GM19043 (cell line): ENCODE results near the gene MED22.
"Not testable (repeated sequence)": the region's sequence is repeated elsewhere in the genome, so short reads cannot be mapped to it uniquely, and the experiment has no call there.

Experiments used
- ATAC-seq: cut with Tn5 transposase; IDR thresholded peaks from one replicate; pipeline ENCODE4 v1.9.1; 2021; ENCODE audit warnings: low read depth; ENCODE audit not compliant: unreplicated experiment

MED22 gene

DNA sequence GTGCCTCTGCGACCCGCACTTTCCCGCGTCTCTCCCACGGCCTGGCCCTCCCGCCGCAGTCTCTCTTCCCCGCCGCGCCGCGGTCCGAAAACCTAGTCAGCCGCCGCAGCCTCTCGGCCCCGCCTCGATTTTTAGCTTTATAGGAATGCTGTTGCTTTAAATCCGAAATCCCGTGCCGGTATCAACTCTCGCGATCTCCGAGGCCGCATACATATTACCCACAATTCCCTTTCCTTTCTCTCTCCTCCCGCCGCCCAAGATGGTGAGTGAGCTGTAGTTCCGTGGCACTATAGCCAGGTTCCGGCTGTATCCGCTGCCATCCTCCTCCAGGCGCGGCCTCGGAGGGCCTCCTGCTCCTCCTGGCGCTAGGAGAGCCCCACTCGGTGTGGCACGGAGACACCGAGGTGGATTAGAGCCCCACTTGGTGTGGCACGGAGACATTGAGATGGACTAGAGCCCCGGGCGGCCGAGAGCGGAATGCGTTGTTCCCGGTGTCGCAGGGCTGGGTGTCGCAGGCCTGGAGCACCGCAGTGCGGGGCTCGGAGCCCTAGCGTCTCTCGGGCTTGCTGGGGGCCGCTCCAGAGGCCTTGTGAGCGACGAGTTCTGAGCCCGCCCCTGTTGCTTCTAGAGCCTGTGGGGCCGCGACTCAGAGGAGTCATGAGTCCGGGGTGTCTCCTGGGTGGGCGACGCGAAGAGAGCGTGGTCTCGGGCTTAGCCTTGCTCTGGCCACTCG is at the start of gene MED22, which contains the start of gene RPL7A:
MED22 (minus strand) TSS at position 147 of the 733 bp plus-strand sequence. CDS start 1,469 bp downstream, outside the sequence.
RPL7A (plus strand) TSS at position 234 of the 733 bp plus-strand sequence; CDS start at position 260, 26 bp downstream.
- peak; percentile 52 for ATAC-seq

DNA sequence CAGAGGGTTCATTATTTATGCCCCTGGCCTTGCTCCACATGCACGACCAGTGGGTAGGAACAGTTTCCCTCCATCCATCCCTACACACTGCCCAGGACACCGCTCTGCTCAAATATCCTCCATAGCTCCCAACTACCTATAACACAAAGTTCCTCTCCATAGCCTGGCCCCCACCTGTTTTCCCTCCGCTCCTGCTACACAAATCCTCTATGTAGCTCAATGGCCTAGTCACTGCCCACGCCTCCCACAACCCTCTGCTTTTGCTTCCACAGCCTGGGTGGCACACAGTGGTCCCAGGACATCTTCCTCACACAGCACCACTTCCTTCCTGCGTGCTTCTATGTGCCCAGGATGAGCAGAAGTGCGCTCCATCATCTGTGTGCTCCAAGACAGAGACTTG is 49.4 kb upstream of the MED22 start:
- ATAC-seq, result no peak

DNA sequence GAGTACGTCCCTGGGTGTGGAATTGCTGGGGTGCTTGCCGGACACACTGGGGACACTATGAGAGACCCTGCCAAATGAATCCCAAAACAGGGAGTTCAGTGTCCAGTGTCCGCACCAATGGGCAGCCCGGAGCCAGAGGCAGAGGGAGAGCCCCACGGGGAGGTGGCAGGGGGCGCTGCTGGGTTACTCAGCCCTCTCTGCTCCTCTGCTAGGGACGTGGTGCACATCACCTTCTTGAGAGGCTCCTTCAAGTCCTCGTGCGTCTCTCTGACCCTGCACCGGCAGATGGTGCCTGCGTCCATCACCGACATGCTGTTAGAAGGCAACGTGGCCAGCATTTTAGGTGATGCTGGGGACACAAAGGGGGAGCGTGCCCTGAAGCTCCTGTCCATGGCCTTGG is 49.0 kb upstream of the MED22 start:
- ATAC-seq, result no peak

GRCh38 chr9:133394687-133395271 is 46.8 kb upstream of the MED22 start:
- ATAC-seq, result no peak

DNA sequence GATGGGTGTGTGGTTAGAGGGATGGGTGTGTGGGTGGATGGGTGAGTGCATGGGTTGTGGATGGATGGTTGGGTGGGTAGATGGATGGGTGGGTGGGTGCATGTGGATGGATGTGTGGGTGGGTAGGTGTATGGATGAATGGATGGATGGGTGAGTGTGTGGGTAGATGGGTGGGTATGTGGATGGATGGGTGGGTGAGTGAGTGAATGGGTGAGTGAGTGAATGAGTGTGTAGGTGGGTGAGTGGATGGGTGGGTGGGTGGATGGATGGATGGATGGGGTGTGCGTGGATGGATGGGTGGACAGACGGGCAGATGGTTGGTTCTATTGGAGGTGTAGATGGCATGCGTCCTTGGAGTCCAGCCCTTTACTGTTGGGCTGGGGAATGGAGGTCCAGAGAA is 45.5 kb upstream of the MED22 start:
- no peak for ATAC-seq

DNA sequence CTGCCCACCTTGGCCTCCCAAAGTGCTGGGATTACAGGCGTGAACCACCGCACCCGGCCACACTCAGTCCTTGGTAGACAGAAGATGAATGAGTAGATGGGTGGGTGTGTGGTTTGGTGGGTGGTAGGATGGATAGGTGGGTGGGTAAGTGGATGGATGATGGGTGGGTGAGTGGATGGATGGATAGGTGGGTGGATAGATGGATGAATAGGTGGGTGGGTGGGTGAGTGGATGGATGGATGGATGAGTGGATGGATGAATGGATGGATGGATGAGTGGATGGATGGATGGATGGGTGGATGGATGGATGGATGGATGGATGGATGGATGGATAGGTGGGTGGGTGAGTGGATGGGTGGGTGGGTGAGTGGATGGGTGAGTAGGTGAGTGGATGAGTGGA is 44.4 kb upstream of the MED22 start:
- ATAC-seq, result not testable (repeated sequence)

- ATAC-seq, result not testable (repeated sequence)
Measured at GRCh38 chr9:133391449-133391848, 43.5 kb upstream of the MED22 start.

DNA sequence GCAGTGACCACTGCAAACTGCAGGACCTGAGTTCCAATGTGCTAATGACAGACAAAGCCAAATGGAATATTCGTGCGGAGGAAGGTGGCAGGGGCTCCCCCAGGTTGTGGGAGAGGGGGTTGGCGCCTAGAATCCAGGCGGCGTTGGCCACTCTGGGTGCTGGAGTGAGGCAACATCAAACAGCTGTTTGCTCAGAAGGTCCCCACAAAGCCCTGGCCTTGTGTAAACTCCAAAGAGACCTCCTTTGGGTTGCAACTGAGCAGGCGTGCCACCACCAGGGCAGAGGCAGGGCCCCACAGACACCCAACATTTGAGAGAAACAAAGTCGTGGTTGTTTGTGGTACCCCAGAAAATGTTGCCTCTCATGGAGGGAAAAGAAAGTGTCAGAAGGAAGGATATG is 42.8 kb upstream of the MED22 start:
- no peak for ATAC-seq

- ATAC-seq, result no peak
Measured at GRCh38 chr9:133389562-133389961, 41.6 kb upstream of the MED22 start.

- ATAC-seq, result no peak
Measured at GRCh38 chr9:133389025-133389557, 41.2 kb upstream of the MED22 start.

- no peak for ATAC-seq
Measured at GRCh38 chr9:133387680-133388079, 39.7 kb upstream of the MED22 start.

- no peak for ATAC-seq
Measured at GRCh38 chr9:133386338-133386737, 38.4 kb upstream of the MED22 start.

DNA sequence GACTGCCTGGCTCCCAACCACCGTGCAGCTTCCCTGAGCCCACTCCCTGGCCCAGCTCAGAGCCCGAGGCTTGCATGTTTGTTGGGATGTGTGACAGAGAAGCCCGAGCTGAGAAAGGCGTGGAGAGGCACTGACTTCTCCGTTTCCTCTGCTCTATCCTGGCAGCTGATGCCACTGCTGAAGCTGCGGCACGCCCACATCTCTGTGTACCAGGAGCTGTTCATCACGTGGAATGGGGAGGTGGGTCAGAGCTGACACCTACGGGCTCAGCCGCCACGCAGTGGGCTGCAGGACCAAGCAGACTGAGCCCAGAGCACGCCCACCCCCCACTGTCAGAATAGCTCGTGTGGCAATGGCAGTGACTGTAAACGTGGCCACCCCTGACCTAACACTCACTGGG is 37.5 kb upstream of the MED22 start:
- ATAC-seq, result no peak

DNA sequence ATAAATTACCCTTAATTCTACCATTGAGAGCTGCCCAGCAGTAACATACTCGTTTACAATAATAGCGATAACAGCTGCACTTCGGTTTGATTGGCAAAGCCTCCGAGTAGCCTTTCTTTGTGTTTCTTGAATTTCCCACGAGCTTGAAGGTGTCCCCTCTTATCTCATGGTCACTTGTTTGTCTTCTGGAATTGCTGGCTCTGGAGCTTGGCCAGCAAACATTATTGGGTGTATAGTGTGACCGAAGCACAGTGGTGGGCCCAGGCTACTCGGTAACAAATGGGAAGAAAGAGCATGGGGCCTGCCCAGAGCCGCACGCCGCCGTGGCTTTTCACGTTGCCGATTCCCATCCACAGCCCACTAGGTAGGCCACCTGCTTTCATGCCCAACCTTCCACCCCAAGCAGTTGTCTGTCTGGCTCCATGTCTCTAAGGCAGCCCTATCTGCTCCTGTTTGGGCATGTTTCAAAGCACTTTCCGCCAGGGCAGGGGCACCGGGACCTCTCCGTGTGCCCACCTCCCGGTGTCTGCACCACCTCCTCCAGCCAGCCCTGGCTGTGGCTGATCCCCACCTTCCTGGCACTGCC is 36.9 kb upstream of the MED22 start:
- no peak for ATAC-seq

DNA sequence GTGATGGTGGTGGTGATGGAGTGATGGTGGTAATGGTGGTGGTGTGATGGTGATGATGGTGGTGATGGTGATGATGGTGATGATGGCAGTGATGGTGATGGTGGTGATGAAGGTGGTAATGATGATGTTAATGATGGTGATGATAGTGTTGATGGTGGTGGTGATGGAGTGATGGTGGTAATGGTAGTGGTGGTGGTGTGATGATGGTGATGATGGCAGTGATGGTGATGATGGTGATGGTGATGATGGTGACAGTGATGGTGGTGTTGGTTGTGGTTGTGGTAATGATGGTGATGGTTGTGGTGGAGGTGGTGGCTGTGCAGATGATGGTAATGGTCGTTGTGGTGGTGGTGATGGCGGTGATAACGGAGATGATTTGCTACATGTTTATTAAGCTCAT is 35.5 kb upstream of the MED22 start:
- no peak for ATAC-seq

DNA sequence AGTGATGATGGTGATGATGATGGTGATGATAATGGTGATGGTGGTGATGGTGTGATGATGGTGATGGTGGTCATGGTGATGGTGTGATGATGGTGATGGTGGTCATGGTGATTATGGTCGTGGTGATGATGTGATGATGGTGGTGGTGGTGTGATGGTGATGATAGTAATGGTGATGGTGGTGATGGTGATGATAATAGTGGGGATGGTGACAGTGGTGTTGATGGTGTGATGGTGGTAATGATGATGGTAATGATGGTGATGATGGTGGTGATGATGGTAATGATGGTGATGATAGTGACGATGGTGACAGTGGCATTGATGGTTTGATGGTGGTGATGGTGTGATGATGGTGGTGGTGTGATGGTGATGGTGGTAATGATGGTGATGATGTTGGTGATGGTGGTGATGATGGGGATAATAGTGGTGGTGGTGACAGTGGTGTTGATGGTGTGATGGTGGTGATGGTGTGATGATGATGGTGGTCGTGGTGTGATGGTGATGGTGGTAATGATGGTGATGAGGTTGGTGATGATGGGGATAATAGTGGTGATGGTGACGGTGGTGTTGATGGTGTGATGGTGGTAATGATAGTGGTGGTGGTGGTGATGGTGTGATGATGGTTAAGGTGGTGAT is 34.7 kb upstream of the MED22 start:
- no peak for ATAC-seq

DNA sequence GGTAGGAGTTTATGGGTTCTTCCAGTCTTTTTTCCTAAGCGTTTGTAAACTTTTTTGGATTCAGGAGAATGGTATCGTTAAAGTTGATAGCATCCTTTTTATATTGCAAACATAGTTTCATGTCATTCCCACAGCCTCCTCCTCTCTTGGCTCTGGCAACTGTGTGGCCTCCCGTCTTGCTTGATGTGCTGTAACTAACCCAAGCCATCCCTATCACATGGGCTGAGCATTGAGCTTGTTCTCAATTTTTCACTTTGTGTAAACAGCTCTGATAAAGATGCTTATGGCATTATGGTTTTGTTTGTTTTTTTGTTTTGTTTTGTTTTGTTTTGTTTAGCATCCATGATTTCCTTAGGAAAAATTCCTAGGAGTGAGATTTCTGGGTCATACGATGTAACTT is 32.8 kb upstream of the MED22 start:
- ATAC-seq, result no peak

DNA sequence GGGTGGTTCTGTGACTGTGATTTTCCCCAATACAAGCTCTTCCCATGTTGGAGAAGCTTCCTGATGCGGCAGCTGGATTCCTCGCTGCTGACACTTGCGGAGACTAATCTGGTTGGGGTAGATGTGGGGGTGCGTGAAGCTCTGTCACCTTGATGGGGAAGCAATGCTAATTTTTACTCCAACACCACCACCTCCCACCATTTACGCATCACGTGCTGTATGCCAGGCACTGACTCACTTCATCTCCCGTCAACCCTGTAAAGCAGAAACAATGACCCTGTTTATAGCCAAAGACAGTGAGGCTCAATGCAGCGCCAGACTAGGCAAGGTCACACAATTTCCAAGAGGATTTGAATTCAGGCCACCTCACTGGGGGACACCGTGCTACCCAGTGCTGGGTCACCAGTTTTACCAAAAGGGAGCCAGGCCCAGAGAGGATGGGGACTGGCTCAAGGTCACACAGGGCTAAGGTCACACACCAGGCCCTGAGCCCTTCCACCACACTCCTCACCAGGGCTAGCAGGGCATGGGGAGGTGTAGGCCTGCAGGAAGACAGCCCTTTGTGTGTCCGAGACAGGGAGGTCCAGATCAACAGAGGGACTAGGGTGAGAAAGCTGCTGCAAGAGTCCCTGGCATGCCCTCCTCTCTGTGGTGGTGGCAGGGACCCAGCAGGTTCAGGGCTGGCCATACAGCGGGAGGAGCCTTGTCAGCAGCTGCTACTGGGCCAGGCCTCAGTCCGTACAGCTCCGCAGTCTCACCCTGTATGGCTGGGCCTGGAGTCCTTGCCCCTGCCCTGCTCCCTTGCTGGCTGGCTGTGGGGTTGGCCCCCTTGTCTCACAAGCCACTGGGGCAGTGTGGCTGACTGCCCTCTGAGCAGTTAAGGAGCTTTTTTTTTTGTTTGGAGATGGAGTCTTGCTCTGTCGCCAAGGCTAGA is 31.5 kb upstream of the MED22 start:
- ATAC-seq, result no peak

DNA sequence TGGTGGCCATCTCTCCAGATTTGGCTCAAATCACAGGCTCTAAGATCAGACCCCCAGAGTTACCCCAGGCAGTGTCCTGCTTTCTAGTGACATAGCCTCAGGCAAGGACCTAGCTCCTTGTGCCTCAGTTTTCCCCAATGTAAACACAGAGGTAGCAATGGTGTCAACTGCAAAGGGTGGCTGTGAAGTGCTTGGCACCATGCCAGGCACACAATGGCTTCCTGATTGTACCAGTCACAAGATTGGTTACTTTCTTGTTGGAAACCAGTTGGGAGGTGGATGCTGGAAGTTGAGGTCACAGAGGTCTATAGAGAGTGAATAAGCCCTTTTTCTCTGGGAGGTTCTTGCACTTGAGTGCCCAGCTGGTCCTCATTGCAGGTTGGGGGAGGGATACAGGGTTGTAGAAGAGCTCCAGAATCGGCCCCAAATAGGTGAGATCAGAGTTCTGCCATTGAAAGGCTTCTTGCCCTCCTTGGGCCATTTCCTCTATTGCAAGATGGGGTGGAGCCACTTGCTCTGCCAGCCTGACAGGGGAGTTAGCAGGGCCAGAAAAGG is 30.6 kb upstream of the MED22 start:
- no peak for ATAC-seq

DNA sequence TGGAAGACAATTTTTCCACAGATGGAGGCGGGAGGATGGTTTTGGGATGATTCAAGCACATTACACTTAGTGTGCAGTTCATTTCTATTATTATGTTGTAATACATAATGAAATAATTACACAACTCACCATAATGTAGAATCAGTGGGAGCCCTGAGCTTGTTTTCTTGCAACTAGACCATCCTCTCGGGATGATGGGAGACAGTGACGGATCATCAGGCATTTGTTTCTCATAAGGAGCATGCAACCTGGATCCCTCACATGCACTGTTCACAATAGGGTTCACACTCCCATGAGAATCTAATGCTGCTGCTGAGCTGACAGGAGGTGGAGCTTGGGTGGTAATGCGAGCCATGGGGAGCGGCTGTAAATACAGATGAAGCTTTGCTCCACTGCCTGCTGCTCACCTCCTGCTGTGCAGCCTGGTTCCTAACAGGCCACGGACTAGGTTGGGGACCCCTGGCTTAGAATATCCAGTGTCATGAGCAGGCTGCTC is 29.8 kb upstream of the MED22 start:
- no peak for ATAC-seq
